Stimulated activated CD4-positive, alpha-beta T cell treated with anti-CD3 and anti-CD28 coated beads, Interleukin-15, amount 100 ng/mL, for 24 hours (primary cell): ENCODE data around the gene TMIE.

Experiments used
- DNase-seq: peaks from one replicate; pipeline ENCODE4 v3.0.0-alpha.2; 2020

TMIE gene

DNA sequence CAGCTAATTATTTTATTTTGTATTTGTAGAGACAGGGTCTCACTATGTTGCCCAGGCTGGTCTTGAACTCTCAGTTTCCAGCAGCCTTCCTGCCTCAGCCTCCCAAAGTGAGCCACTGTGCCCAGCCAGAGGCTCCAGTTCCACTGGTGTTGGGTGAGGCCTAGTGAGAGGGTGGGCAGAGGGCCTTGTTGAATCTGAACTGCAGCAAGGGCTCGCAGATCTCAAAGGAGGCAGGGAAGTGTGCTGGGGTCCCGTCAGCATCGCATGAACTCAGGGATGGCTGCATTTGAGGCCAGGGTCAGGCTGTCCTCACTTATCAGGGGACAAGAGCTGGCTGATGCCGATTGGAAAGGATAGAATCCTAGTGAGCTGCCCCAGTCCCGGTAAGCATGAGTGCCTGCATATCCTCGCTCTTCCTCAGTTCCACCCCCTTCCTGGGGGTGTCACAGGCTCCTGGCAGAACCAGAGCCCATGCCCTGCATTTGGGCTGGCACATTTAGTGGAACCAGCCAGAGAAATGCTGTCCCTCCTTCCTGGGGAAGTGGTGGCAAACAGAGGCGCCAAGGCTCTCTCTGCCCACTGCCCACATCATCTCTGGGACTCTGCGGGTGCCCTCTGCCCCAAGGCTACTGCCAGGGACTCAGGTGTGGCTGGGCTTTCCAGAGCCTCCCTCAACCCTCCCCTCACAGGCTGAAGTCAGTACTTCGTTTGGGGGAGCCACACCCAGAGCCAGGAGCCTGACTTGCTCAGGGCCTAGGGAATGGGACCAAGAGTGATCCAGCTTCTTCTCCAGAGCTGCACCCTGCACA lies 31.8 kb upstream of the TMIE start:
- DNase-seq, result no peak

DNA sequence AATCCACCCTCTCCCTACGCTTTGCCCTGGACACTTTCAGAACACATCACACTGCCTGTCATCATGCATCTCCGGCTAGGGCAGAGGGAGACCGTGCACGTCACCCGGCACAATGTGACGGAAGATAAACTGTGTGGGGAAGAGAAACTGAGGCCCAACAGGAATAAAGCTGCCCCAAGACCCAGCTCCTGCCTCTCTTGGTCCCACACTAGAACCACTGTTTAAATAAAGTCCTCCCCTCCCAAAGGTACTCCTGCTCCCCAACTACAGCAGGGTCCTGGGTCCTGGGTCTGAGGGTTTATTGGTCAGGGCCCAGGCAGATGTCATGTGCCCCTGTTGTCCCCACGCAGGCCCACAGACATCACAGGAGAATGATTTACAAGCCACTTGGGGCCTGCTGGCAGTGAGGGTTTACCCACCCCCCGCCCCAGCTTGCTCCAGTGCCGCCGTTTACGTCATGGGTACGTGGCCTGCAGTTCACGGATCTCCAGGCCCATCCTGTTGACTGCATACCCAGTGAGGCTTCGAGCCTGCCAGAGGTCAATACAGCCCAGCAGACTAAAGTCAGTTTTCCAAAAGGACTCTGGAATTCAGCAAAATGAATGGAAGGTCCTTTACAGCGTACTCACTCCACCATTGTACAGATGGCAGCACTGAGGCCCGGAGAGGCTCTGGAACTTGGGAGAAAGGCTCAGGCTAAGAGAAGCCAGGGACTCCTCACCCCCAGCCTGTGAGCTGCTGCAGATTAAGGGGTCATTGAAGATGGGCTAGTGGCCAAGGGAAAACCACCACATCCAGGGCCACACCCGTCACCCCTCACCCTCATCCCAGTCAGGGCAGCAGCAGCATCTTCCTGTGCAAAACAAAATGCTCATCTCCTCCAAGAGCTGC lies 30.9 kb upstream of the TMIE start:
- DNase-seq, result no peak

DNA sequence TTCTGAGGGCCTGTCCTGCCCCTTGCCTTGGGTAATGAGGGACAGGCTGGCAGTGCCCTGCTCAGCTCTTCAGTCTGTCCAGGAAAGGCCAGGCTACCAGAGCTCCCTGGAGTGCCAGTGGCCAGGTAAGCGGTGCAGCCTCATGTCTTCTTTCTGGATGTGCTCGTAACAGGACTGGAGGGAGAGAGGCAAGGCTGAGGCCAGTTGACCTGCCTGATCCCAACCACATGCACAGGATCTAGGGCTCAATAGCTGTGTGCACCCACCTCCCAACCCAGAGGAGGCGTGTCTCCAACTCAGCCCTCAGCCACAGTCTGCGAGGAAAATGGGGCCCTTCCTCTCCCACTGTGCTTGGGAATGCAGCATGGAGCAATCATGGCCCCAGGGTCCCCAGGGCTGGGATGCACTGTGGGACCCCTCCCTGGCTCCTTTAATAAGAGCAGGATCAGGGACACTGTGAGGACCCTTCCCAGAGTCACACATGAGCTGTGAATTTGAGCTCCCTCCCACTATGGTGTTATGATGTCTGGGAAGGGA lies 30.2 kb upstream of the TMIE start:
- no peak for DNase-seq

DNA sequence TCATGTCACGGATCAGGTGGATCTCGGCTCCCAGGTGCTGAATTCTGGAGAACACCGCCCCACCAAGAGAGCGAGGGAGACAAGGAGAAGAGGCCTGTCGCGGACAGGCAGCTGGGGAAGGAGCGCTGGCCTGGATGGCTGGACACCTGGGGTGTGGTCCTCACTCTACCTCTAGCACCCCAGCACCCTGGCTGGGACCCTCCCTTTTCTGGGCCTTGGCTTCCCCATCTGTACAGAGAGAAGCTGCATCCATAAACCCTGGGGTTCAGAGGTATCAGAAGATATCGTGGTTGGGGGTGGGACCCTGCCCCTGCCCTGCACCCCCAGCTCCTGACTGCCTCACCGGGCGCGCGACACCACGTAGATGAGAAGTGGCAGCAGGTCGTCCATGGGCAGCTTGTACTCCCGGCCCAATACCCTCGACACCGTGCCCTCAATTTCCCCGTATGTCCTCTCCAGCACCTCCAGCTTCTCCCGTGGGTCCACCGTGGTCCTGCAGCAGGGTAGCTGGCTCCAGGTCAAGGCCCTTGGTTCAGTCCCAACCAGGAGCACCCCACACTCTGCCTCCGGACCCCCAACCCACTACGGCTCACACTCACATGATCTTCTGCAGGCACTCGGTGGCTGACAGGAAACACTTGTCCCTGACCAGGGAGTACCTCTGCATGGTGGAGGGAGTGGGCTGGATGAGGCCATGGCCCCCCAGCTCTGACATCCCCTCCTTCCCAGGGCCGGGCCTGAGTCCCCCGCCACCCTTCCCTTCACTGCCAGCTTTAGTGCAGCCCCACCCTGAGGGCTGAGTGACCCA lies 29.4 kb upstream of the TMIE start:
- no peak for DNase-seq

DNA sequence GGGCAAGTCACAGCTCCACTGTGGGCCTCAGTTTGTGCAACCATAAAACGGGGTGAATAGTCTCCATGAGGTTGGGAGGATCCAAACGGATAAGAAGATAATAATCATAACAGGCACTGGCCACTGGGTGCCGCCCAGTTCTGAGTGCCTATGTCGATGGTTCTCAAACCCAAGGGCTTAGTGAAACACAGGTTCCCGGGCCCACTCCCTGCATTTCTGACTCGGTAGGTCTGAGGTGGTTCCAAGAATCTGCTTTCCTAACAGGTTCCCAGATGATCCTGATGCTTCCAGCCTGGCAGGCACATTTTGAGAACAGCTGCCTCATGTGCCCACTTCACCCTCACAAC lies 28.9 kb upstream of the TMIE start:
- no peak for DNase-seq

DNA sequence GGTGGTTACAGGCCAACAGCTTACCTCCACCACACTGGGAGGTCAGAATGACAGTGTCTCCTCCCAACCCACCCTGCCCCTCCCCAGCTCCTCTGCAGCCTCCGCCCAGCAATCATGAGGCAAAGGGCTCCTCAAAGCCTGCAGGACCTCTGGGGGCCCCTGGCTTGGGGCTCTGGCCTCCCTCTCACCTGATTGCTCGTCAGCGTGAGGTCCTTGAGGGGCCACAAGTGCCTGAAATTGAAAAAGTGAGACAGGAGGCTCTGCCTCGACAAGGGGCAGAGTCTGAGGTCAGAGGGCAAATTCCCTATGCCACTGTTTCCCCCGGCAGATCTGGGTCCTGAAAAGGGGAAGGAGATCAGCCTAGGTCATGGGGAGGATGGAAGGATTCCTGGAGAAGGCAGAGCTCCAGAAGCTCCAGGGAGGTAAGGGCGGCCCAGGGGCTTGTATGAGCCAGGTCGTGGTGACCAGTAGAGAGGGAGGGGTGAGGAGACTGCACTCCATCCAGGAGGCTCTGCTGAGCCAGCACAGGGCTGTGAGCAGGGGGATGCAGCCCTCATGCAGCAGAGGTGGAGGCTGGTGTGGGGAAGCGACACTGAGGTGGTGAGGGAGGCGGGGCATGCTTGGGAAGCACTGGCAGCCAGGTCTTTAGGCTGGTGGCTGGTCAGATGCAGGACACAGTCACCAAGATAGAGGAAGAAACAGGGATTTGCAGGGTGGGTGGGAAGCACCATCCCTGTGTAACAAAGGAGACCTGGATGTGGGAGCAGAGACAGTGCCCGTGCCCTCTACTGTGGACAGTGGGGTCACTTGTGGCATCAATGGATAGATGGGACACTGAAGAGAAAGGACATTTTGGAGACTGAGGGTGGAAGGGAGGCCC lies 27.8 kb upstream of the TMIE start:
- DNase-seq, result no peak

DNA sequence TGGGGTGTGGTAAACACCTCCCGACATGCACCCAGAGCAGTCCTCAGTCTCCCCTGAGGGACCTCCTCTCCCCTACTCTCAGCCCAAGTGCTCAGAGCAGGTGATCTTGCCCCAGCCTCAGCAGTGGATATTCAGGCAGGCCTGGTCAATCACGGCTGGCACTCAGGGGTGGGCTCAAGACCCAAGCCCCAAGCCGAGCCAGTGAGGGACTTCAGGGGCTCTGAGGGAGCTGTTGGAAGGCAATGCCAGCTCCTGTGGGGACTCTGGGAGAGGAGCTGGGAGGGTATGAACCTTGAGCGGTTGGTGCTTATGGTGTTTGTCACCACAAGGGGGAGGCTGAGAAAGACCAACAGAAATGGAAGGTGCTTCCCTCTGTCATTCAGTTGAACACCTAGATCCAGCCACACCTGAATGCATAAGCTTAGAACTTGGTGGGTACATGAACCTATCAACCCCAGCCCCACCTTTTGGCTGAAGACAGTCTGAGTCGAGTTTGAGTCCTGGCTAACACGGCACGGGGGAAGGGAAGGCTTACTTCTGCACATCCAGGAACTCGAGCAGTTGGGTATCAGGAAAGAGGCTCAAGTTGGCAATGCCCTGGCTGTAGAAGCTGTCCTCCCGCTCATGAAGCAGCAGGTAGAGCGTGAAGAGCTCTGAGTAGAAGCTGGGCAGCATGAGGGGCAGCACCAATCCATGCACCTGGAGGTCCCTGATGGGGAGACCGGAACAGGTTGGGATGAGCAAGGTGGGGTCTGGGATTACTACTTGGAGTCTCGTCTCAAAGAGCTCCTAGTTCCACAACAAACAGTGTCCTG lies 27.0 kb upstream of the TMIE start:
- DNase-seq, result no peak

DNA sequence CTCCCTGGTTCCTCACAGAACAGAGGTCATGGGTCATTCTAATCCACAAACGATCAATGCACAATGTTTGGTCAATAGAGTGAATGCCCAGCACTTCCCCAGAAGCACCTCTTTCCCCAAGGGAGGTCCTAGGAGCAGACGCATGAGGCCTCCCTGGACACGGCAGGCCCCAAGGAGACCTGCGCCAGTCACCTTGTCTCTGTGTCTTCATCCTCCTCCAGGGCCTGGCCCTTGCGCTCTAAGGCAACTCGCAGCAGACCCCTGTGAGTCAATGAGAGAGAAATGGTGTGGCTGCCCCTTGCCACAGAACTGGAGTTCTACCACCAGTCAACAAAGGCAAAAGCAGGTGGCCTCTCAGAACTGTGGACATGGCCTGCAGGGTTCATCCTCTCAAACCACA lies 25.8 kb upstream of the TMIE start:
- DNase-seq, result no peak

DNA sequence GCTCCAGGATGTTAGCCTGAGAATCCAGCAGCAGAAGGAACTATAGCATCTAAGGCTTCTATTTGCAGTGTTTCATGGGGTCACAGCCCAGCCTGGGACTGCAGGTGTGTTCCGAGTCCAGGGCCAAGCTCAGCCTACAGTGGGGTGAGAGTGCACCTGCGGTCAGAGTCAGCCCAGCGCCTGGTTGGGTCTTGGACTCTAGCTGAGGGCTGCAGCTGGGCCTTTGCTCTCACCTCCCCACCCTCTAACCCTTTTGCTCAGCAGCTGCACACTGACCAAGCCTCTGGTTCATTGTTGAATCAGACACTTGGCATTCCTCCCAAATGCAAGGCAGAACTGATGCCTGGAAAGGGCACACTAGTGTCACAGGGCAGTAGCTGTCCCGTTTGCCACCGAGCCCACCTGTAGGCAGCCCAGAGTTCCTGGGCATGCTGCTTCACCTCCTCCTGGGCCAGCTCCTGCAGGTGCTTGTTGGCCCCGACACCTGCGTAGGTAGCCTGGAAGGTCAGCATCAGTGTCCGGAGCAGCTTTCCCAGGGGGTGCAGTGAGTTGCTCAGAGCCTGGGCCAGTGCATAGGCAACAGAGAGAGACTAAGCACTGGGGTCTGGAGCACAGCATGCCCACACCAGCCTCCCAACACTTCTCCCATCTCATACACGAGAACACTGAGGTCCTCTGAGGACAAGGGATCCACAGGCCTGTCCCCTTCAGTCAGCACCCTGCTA lies 25.2 kb upstream of the TMIE start:
- no peak for DNase-seq

DNA sequence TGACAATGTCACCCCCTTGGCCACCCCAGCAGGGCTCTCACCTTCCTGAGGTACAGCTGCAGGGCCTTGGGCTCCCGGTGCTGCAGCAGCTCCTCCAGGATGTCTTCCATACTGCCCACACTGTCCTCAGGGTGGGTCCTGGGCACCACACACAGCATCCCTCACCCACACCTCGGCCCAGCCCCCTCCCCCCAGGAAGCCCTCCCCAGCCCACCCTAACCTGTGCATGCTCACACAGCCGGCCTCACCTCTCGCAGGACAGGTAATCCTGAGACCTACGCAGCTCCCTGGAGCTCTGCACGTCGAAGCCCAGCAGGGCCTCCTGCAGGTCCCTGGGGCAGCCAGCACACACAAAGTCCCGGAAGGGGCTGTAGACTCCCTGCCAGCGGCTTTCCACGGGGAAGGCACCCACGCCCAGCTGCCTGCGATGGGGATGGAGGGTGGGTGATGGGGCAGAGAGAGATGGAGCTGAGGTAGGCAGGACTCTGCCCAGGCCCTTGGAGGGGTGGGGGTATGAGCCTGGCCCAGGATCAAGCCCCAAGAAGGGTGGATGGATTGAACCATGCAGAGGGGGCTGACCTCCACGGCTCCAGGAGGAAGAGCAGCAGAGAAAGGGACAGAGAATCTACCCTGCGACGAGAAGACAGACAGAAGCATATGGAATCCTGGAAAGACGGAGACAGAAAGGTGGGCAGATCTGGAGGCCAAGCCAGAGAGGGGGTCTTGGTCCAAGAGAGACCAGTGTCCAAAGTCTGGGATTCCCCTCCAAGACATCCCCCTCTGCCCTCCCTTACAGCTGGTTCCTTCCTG lies 24.4 kb upstream of the TMIE start:
- DNase-seq, result no peak

DNA sequence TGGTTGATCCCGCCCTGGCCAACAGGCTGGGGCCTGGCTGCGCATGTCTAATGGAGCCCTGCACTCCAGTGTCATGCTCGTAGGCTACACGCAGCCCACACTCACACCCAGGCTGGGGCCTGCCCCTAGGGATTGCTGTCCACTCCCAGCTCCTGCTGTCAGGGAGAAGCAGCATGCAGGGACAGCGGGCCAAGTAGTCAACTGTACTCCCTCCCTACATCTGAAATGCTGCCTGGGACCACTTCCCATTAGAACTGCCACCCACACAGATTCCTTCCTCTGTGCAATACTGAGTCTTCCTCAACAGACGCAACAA lies 23.8 kb upstream of the TMIE start:
- DNase-seq, result no peak

DNA sequence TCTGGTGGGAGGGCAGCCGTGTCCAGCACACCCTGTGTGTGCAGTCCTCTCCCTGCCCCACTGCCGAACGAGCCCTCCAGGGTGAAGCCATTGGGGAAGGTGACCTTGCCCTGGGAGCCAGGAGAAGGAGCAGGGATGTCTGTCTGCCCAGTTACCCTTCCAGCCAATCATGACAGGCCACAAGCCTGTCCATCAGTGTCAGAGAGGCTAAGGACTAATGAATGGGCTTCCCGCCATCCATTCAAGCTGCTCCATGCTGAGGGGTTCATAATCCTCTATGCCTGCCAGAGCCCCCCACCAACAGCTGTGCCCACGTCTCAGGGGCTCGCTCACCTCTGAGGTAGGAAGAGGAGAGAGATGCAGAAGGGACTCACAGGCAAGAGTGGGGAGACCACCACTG lies 22.9 kb upstream of the TMIE start:
- no peak for DNase-seq

DNA sequence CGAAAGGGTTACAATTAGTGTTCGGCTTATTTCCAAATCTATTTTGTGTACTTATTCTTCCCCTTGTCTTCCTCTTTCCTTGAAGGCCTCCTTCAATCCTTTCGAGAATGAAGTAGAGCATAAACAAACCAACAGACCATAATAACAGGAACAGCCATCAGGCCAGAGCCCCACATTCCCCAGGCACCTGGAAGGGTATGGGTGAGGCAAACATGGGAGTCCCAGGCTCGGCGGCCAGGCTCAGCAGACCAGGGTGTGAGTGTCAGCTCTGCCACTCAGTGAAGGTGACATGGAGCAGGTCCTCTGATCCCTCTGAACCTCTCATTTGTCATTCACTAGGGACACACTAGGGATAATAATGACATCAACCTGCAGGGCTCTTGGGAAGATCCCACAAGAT lies 21.5 kb upstream of the TMIE start:
- no peak for DNase-seq

DNA sequence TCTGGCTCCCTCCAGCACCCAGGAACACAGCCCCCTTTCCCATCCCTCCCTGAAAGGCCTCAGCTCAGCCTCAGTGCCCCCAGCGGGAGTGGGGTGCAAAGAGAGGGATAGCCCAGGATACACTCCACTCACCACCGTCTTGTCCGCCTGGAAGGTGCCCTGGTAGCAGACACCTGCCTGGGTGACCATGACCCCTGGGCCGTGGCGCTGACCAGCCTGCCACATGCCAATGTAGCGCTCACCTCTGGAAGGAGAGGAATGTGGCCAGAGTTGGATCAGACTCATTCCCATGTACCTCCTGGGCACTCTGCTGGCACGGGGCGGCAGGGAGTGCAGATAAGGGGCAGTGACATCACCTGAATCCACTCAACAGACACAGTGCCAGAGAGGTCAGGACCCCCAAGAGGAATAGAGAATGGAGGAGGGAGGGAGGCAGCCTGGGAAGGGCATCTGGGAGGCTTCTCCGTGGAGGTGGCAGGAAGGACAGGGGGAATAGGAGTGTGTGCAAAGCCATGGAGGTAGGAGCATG lies 20.8 kb upstream of the TMIE start:
- no peak for DNase-seq

DNA sequence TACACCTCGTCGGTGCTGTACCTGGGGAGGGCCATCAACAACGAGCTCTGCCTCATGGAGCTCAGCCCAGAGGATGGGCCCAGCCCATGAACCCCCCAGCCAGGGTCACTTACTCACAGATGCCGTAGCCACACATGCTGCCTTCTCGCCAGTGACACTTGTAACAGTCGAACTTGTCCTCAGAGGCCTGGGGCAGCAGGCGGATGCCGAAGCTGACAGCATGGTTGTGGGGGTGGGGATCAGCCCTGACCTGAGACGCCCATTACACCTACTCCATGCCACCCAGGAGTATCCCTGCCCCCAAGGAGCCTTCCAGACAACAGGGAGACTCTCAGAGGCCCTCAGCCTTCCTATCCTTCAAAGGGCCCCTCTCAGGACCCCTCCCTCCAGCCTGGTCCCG lies 19.8 kb upstream of the TMIE start:
- no peak for DNase-seq

DNA sequence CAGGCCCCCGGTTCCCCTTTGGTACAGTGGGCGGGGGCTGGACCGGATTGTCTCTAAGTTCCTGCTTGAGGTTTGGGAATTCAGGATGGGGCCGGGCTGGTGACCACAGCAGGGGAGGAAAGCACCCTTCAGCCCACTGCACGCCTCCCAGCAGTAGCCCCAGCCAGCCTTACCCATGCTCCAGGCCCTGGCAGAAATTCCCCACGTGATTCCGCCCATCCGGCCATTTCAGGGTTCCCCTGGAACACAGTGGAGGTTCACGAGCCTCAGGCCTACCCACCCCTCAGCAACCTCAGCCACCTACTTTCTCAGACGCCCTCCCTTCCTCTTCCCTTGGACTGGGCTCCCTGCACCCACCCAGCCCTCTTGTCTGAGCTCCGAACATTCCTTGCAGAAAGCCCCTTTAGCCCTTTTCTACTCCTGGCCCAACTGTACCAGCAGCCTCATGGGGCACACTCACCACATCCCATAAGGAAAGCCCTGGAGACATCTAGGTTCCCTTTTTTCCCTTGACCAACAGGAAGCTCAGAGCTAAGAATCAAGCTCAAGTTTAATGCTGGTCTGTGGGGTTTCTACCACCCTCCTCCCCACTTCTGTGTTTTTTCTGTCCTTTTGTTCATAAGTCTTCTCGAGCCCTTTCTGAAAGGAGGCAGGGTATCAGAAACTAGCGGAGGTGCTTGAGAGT lies 19.2 kb upstream of the TMIE start:
- DNase-seq, result no peak

DNA sequence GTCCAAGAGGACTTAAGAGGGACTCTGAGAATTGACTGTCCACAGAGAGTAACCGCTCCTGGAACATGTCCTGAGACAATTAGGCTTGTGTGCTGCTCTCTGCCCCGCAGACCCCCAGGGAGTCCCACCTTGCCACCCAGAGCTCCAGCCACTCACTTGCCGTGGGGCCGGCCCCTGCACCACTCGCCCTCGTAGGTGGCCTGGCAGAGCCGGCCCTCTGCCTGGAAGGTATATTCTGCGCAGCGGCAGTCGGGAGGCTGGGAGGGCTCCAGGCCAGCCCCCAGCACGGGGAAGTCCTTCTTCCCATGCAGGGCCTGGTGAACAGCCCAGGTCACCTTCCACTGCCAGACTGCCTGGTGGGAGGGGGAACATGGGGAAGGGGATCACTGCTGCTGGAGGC lies 18.2 kb upstream of the TMIE start:
- DNase-seq, result no peak

DNA sequence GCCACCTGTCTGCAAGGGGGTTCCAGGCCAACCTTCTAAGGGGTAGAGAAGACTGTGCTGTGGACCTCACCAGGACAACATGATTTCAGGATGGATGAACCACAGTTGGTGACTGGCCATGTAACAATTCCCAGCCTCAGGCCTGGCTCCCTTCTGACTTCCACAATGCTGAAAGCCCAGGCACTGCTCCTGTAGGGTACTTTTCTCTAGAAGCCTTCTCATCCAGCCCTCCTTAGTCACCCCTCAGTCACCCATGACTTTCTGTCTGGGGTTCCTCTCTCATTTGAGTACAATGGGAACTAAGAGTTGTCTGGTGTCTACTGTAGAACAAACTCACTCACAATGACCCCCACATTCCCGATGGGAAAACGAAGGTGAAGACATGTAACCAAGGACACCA lies 16.3 kb upstream of the TMIE start:
- DNase-seq, result no peak

DNA sequence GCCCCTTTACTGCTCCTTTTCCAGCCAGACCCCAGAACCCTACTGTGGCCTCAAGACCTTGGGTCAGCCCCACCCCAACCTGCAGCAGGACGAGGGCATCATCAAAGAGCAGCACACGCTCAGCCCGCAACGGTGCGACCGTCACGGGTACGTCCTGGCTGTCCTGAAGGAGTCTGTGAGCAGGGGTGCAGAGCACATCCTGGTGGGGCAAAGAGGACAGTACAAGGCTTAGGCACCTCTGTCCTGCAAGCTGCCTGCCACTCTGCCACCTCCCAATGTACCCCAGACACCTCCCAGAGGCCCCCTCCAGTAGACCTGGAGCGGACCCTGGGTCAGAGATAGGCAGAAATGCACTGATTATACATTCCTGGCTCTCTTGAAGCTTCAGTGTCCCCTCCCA lies 15.7 kb upstream of the TMIE start:
- no peak for DNase-seq
